GM04504 (cell line): ENCODE results near the gene DONSON.
"Not testable (repeated sequence)": the region's sequence is repeated elsewhere in the genome, so short reads cannot be mapped to it uniquely, and the experiment has no call there.

Experiments used
- DNase-seq: peaks from one replicate; pipeline ENCODE4 v3.0.0-alpha.2; 2012; ENCODE audit warnings: low read depth

The DONSON gene

GRCh38 chr21:33588485-33589335 lies at the start of gene DONSON:
Gene DONSON, minus strand, starts transcription at chr21:33588684. Its CDS starts 43 bp downstream, at chr21:33588641.
- DNase-seq, result peak; percentile 67

- no peak for DNase-seq
These were observed 45.8 kb upstream of the DONSON start for GRCh38 chr21:33634254-33634653.

- not testable (repeated sequence) for DNase-seq
These were observed 37.7 kb upstream of the DONSON start for GRCh38 chr21:33626151-33626550.

- no peak for DNase-seq
These were observed 33.8 kb upstream of the DONSON start for GRCh38 chr21:33622253-33622652.

- no peak for DNase-seq
These were observed 31.2 kb upstream of the DONSON start for GRCh38 chr21:33619726-33620125.

GRCh38 chr21:33618407-33618806 lies 29.9 kb upstream of the DONSON start:
- DNase-seq, result no peak

GRCh38 chr21:33617565-33617964 lies 29.1 kb upstream of the DONSON start:
- not testable (repeated sequence) for DNase-seq

- no peak for DNase-seq
These were observed 22.7 kb upstream of the DONSON start for GRCh38 chr21:33611006-33611744.

- DNase-seq, result peak; percentile 10
These were observed 20.1 kb upstream of the DONSON start for GRCh38 chr21:33608559-33608958.

- DNase-seq, result no peak
These were observed 9.6 kb upstream of the DONSON start for GRCh38 chr21:33598051-33598450.

- DNase-seq, result peak; percentile 3
These were observed 546 bp downstream of the DONSON start for GRCh38 chr21:33587792-33588484.

- no peak for DNase-seq
These were observed 1.6 kb downstream of the DONSON start for GRCh38 chr21:33586927-33587326.

GRCh38 chr21:33584455-33584854 lies 4.0 kb downstream of the DONSON start:
- DNase-seq, result no peak

- peak; percentile 17 for DNase-seq
These were observed 9.4 kb downstream of the DONSON start for GRCh38 chr21:33578959-33579542.

GRCh38 chr21:33578214-33578613 lies 10.3 kb downstream of the DONSON start:
- DNase-seq, result peak; percentile 10

GRCh38 chr21:33576741-33577141 lies 11.7 kb downstream of the DONSON start:
- not testable (repeated sequence) for DNase-seq

GRCh38 chr21:33572350-33572749 lies 16.1 kb downstream of the DONSON start:
- DNase-seq, result no peak

- DNase-seq, result no peak
These were observed 18.5 kb downstream of the DONSON start for GRCh38 chr21:33569991-33570390.

- no peak for DNase-seq
These were observed 20.0 kb downstream of the DONSON start for GRCh38 chr21:33568448-33568847.

- DNase-seq, result no peak
These were observed 20.6 kb downstream of the DONSON start for GRCh38 chr21:33567914-33568313.

GRCh38 chr21:33566514-33566913 lies 22.0 kb downstream of the DONSON start:
- DNase-seq, result no peak

GRCh38 chr21:33562389-33562788 lies 26.1 kb downstream of the DONSON start:
- no peak for DNase-seq
